ENCODE data around the gene FTL. TPM values are rescaled to one million over a fixed set of nuclear protein-coding genes. Genes with fewer than 3 reads are reported as not detected.

Gene FTL
- total and polyA plus RNA-seq, 4 donors, result 2,528 to 16,395 (median 12,201) TPM

DNA sequence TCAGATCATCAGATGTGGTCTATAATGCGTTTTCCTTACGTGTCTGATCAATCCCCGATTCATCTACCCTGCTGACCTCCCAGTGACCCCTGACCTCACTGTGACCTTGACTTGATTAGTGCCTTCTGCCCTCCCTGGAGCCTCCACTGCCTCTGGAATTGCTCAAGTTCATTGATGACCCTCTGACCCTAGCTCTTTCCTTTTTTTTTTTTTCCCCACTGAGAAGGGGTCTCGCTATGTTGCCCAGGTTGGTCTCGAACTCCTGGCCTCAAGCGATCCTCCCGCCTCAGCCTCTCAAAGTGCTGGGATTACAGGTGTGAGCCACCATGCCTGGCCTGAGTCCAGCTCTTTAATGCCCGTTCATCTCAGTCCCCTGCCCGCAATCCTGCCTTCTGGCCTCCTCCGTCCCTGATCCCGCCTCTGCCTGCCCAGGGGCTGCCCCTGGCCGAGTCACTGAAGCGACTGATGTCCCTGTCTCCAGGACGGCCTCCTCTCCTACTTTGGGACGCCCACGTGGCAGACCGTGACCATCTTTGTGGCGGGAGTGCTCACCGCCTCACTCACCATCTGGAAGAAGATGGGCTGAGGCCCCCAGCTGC lies 4.0 kb upstream of the FTL start:
- no peak overlapping the region for H3K4me3 ChIP-seq (ENCODE audit: low read depth in 1 of 3, low read length in 3 of 3)
- no peaks in the 10 kb centered on the region for H3K27me3 ChIP-seq (ENCODE audit: control insufficient read depth in 4 of 4, insufficient read depth in 4 of 4, low read length in 3 of 4)
- H3K9ac ChIP-seq (ENCODE audit: low read depth in 1 of 2, low read length in 2 of 2), result no peak overlapping the region
- peak overlapping the region; percentile 90 to 96 for H3K27ac ChIP-seq (ENCODE audit: low read depth in 1 of 2, low read length in 2 of 2)
- peaks cover 2 to 20% (median 13%) of the 10 kb centered on the region in 4 donors for H3K4me1 ChIP-seq (ENCODE audit: control insufficient read depth in 4 of 4, insufficient read depth in 4 of 4, low read length in 3 of 4)
- WGBS, result 80% methylated on average over 19 of the region's 19 CpGs
- TF ChIP-seq HNF4G (IDR thresholded peaks at IDR 0.05) (no peak), YY1 (IDR thresholded peaks at IDR 0.05) (no peak), TAF1 (conservative IDR thresholded peaks at IDR 0.05) (no peak), REST (IDR thresholded peaks at IDR 0.05) (no peak), FOXA1 (IDR thresholded peaks at IDR 0.05) (no peak), HNF4A (conservative IDR thresholded peaks at IDR 0.05) (peak; percentile 26 to 48), NR2F2 (IDR thresholded peaks at IDR 0.05) (peak; percentile 87), CTCF (IDR thresholded peaks at IDR 0.05; ENCODE audit: low read depth, low read length, missing input control) (no peak), RXRA (IDR thresholded peaks at IDR 0.05) (peak; percentile 74 to 87)
- TF ChIP-seq, protein P1, sequence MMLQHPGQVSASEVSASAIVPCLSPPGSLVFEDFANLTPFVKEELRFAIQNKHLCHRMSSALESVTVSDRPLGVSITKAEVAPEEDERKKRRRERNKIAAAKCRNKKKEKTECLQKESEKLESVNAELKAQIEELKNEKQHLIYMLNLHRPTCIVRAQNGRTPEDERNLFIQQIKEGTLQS (IDR thresholded peaks at IDR 0.05), result no peak
- TF ChIP-seq, protein P2, sequence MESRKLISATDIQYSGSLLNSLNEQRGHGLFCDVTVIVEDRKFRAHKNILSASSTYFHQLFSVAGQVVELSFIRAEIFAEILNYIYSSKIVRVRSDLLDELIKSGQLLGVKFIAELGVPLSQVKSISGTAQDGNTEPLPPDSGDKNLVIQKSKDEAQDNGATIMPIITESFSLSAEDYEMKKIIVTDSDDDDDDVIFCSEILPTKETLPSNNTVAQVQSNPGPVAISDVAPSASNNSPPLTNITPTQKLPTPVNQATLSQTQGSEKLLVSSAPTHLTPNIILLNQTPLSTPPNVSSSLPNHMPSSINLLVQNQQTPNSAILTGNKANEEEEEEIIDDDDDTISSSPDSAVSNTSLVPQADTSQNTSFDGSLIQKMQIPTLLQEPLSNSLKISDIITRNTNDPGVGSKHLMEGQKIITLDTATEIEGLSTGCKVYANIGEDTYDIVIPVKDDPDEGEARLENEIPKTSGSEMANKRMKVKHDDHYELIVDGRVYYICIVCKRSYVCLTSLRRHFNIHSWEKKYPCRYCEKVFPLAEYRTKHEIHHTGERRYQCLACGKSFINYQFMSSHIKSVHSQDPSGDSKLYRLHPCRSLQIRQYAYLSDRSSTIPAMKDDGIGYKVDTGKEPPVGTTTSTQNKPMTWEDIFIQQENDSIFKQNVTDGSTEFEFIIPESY (IDR thresholded peaks at IDR 0.05), result no peak
- peaks cover 0 to 2% (median 0%) of the 10 kb centered on the region in 4 donors for H3K36me3 ChIP-seq (ENCODE audit: control insufficient read depth in 4 of 4, insufficient read depth in 3 of 4, low read depth in 1 of 4, low read length in 3 of 4)
- H3K9me3 ChIP-seq (ENCODE audit: control insufficient read depth in 4 of 4, low read length in 3 of 4), result no peaks in the 10 kb centered on the region
- no peak for DNase-seq (ENCODE audit: low spot score)

DNA sequence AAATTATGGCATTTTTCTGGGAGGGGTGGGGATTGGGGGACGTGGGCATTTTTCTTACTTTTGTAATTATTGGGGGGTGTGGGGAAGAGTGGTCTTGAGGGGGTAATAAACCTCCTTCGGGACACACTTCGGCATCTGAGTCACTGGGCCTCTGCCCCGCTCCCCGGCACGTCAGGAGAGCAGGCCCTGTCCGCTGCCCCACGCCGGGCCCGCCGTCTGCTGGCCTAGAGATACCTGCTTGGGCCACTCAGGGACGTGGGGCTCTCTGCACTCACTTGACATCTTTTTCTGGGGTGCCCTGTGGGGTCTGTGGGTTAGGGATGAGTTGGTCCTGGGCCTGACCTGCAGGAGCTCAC lies 3.5 kb upstream of the FTL start:
- Histone ChIP-seq H3K4me3 (ENCODE audit: low read depth in 1 of 3, low read length in 3 of 3) (no peak overlapping the region), H3K9ac (ENCODE audit: low read depth in 1 of 2, low read length in 2 of 2) (no peak overlapping the region), H3K36me3 (ENCODE audit: control insufficient read depth in 4 of 4, insufficient read depth in 3 of 4, low read depth in 1 of 4, low read length in 3 of 4) (peaks cover 0 to 5% (median under 1%) of the 10 kb centered on the region in 4 donors), H3K27ac (ENCODE audit: low read depth in 1 of 2, low read length in 2 of 2) (peak overlapping the region; percentile 90 to 96), H3K27me3 (ENCODE audit: control insufficient read depth in 4 of 4, insufficient read depth in 4 of 4, low read length in 3 of 4) (no peaks in the 10 kb centered on the region), H3K9me3 (ENCODE audit: control insufficient read depth in 4 of 4, low read length in 3 of 4) (no peaks in the 10 kb centered on the region), H3K4me1 (ENCODE audit: control insufficient read depth in 4 of 4, insufficient read depth in 4 of 4, low read length in 3 of 4) (peaks cover 5 to 25% (median 15%) of the 10 kb centered on the region in 4 donors)
- 93% methylated on average over 12 of the region's 12 CpGs for WGBS
- TF ChIP-seq FOXA2 (IDR thresholded peaks at IDR 0.05), result no peak
- TF ChIP-seq NR2F2 (IDR thresholded peaks at IDR 0.05), result no peak
- no peak for TF ChIP-seq YY1 (IDR thresholded peaks at IDR 0.05)
- TF ChIP-seq RAD21 (IDR thresholded peaks at IDR 0.05), result no peak
- TF ChIP-seq REST (IDR thresholded peaks at IDR 0.05), result no peak
- DNase-seq (ENCODE audit: low spot score), result no peak
